Nephron progenitor cell (in vitro differentiated cells): ENCODE data around the gene PPM1L.

Experiments
- DNase-seq: peaks from one replicate; pipeline ENCODE4 v3.0.0; 2021
- H3K27ac Mint-ChIP-seq: 2 replicates; pipeline ENCODE4 v1.8.0; 2021; ENCODE audit warnings: mild to moderate bottlenecking, moderate library complexity, mixed read lengths
- H3K27me3 Mint-ChIP-seq: 2 replicates; pipeline ENCODE4 v1.8.0; 2021; ENCODE audit warnings: mild to moderate bottlenecking, low read depth, mixed read lengths; ENCODE audit not compliant: poor library complexity
- H3K36me3 Mint-ChIP-seq: 2 replicates; pipeline ENCODE4 v1.8.0; 2021; ENCODE audit warnings: low read depth, mixed read lengths
- H3K4me1 Mint-ChIP-seq: 2 replicates; pipeline ENCODE4 v1.8.0; 2021; ENCODE audit warnings: mixed read lengths
- H3K4me3 Mint-ChIP-seq: 2 replicates; pipeline ENCODE4 v1.8.0; 2021; ENCODE audit warnings: mild to moderate bottlenecking, moderate library complexity, mixed read lengths
- H3K9me3 Mint-ChIP-seq: 2 replicates; pipeline ENCODE4 v1.8.0; 2021; ENCODE audit warnings: mild to moderate bottlenecking, moderate library complexity, mixed read lengths
- CTCF ChIP-seq: fragments of 200-600 bp; sonication (generic); IDR thresholded peaks from 2 replicates; pipeline ENCODE4 v1.5.0; 2021; ENCODE audit warnings: antibody characterized with exemption

Gene PPM1L

GRCh38 chr3:160829486-160830009 is 73.5 kb downstream of the PPM1L start:
- DNase-seq = no peak
- H3K36me3 Mint-ChIP-seq = no peaks in the 10 kb centered on the region
- peaks cover 9% of the 10 kb centered on the region for H3K9me3 Mint-ChIP-seq
- no peak for TF ChIP-seq CTCF
- H3K27ac Mint-ChIP-seq = peak overlapping the region; percentile 14
- peaks cover 5% of the 10 kb centered on the region for H3K4me1 Mint-ChIP-seq
- H3K4me3 Mint-ChIP-seq = no peak overlapping the region
- peaks cover 5% of the 10 kb centered on the region for H3K27me3 Mint-ChIP-seq

GRCh38 chr3:160830796-160831195 is 74.8 kb downstream of the PPM1L start:
- Mint-ChIP-seq H3K27me3 (peaks cover 7% of the 10 kb centered on the region), H3K9me3 (peaks cover 11% of the 10 kb centered on the region), H3K4me3 (no peak overlapping the region), H3K4me1 (peaks cover 5% of the 10 kb centered on the region), H3K27ac (no peak overlapping the region), H3K36me3 (no peaks in the 10 kb centered on the region)
- TF ChIP-seq CTCF = no peak
- DNase-seq = peak; percentile 4

GRCh38 chr3:160831401-160831800 is 75.4 kb downstream of the PPM1L start:
- H3K27ac Mint-ChIP-seq = no peak overlapping the region
- DNase-seq = no peak
- H3K4me3 Mint-ChIP-seq = no peak overlapping the region
- TF ChIP-seq CTCF = no peak
- H3K36me3 Mint-ChIP-seq = no peaks in the 10 kb centered on the region
- peaks cover 11% of the 10 kb centered on the region for H3K4me1 Mint-ChIP-seq
- H3K27me3 Mint-ChIP-seq = peaks cover 7% of the 10 kb centered on the region
- peaks cover 11% of the 10 kb centered on the region for H3K9me3 Mint-ChIP-seq

- peak overlapping the region; percentile 73 for H3K27ac Mint-ChIP-seq
These were observed 81.5 kb downstream of the PPM1L start for GRCh38 chr3:160837394-160837980.

GRCh38 chr3:160840590-160840989 is 84.6 kb downstream of the PPM1L start:
- Mint-ChIP-seq H3K9me3 (peaks cover 14% of the 10 kb centered on the region), H3K4me1 (peaks cover 24% of the 10 kb centered on the region), H3K27ac (no peak overlapping the region), H3K36me3 (no peaks in the 10 kb centered on the region), H3K27me3 (no peaks in the 10 kb centered on the region), H3K4me3 (no peak overlapping the region)
- no peak for TF ChIP-seq CTCF
- DNase-seq = no peak

More at GRCh38 chr3:160837394-160837980, 81.5 kb downstream of the PPM1L start:
- DNase-seq = peak; percentile 21
- peaks cover 25% of the 10 kb centered on the region for H3K9me3 Mint-ChIP-seq
- peaks cover 5% of the 10 kb centered on the region for H3K27me3 Mint-ChIP-seq
- TF ChIP-seq CTCF = no peak
- H3K36me3 Mint-ChIP-seq = no peaks in the 10 kb centered on the region
- H3K4me1 Mint-ChIP-seq = peaks cover 24% of the 10 kb centered on the region
- H3K4me3 Mint-ChIP-seq = no peak overlapping the region

GRCh38 chr3:160841455-160841854 is 85.4 kb downstream of the PPM1L start:
- Mint-ChIP-seq H3K4me3 (no peak overlapping the region), H3K4me1 (peaks cover 18% of the 10 kb centered on the region), H3K36me3 (no peaks in the 10 kb centered on the region), H3K27me3 (no peaks in the 10 kb centered on the region), H3K27ac (no peak overlapping the region), H3K9me3 (peaks cover 14% of the 10 kb centered on the region)
- TF ChIP-seq CTCF = no peak
- no peak for DNase-seq
